Endothelial cell (in vitro differentiated cells): ENCODE results near the gene PCDHGA5. TPM values are rescaled to one million over a fixed set of nuclear protein-coding genes. Genes with fewer than 3 reads are reported as not detected.
"Not testable (repeated sequence)": the region's sequence is repeated elsewhere in the genome, so short reads cannot be mapped to it uniquely, and the experiment has no call there.

Experiments
- DNase-seq: peaks from one replicate; pipeline ENCODE4 v3.0.0; 2021; ENCODE audit warnings: low spot score
- H3K27ac Mint-ChIP-seq: one replicate; pipeline ENCODE4 v1.8.0; 2021; ENCODE audit warnings: mixed read lengths, inconsistent platforms; ENCODE audit not compliant: unreplicated experiment
- H3K27me3 Mint-ChIP-seq: one replicate; pipeline ENCODE4 v1.8.0; 2021; ENCODE audit warnings: mild to moderate bottlenecking, moderate library complexity, mixed read lengths, inconsistent platforms; ENCODE audit not compliant: unreplicated experiment
- H3K36me3 Mint-ChIP-seq: one replicate; pipeline ENCODE4 v1.8.0; 2021; ENCODE audit warnings: mild to moderate bottlenecking, low read depth, mixed read lengths, inconsistent platforms; ENCODE audit not compliant: unreplicated experiment
- H3K4me1 Mint-ChIP-seq: one replicate; pipeline ENCODE4 v1.8.0; 2021; ENCODE audit warnings: mild to moderate bottlenecking, mixed read lengths, inconsistent platforms; ENCODE audit not compliant: unreplicated experiment
- H3K4me3 Mint-ChIP-seq: one replicate; pipeline ENCODE4 v1.8.0; 2021; ENCODE audit warnings: mild to moderate bottlenecking, mixed read lengths, inconsistent platforms; ENCODE audit not compliant: unreplicated experiment
- H3K9me3 Mint-ChIP-seq: one replicate; pipeline ENCODE4 v1.8.0; 2021; ENCODE audit warnings: mixed read lengths, inconsistent platforms; ENCODE audit not compliant: unreplicated experiment
- total RNA-seq: library from RNA; stranded (reverse); fragmentation: NEBNext Ultra II Directional; extraction: Animal tissue kit (Norgen Biotek cat#: 25700); gene quantifications from one replicate; pipeline ENCODE4 v1.2.1, GENCODE V29; 2021; ENCODE audit not compliant: unreplicated experiment
- TF ChIP-seq, protein P1 (sequence below): fragments of 200-600 bp; sonication (generic); IDR thresholded peaks from one replicate; pipeline ENCODE4 v1.5.0; 2021; ENCODE audit warnings: antibody characterized with exemption; ENCODE audit not compliant: unreplicated experiment

PCDHGA5 gene
- total RNA-seq, 1 donor from 2014 or later, result 2.4 TPM

DNA sequence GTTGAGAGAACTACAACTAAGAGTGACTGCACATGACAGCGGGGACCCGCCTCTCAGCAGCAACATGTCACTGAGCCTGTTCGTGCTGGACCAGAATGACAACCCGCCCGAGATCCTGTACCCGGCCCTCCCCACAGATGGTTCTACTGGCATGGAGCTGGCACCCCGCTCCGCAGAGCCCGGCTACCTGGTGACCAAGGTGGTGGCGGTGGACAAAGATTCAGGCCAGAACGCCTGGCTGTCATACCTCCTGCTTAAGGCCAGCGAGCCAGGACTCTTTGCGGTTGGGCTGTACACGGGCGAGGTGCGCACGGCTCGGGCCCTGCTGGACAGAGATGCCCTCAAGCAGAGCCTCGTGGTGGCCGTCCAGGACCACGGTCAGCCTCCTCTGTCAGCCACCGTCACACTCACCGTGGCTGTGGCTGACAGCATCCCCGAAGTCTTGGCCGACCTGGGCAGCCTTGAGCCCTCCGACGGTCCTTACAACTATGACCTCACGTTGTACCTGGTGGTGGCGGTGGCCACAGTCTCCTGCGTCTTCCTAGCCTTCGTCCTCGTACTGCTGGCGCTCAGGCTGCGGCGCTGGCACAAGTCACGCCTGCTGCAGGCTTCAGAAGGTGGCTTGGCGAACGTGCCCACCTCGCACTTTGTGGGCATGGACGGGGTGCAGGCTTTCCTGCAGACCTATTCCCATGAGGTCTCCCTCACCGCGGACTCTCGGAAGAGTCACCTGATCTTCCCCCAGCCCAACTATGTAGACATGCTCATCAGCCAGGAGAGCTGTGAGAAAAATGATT is 20.7 kb downstream of the PCDHGA5 start:
- Mint-ChIP-seq H3K9me3 (peaks cover 32% of the 10 kb centered on the region), H3K4me1 (no peaks in the 10 kb centered on the region), H3K4me3 (peak overlapping the region; percentile 62), H3K27me3 (peaks cover 4% of the 10 kb centered on the region), H3K27ac (no peak overlapping the region), H3K36me3 (peaks cover 65% of the 10 kb centered on the region)
- TF ChIP-seq, protein P1, sequence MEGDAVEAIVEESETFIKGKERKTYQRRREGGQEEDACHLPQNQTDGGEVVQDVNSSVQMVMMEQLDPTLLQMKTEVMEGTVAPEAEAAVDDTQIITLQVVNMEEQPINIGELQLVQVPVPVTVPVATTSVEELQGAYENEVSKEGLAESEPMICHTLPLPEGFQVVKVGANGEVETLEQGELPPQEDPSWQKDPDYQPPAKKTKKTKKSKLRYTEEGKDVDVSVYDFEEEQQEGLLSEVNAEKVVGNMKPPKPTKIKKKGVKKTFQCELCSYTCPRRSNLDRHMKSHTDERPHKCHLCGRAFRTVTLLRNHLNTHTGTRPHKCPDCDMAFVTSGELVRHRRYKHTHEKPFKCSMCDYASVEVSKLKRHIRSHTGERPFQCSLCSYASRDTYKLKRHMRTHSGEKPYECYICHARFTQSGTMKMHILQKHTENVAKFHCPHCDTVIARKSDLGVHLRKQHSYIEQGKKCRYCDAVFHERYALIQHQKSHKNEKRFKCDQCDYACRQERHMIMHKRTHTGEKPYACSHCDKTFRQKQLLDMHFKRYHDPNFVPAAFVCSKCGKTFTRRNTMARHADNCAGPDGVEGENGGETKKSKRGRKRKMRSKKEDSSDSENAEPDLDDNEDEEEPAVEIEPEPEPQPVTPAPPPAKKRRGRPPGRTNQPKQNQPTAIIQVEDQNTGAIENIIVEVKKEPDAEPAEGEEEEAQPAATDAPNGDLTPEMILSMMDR, result no peak
- DNase-seq, result no peak

DNA sequence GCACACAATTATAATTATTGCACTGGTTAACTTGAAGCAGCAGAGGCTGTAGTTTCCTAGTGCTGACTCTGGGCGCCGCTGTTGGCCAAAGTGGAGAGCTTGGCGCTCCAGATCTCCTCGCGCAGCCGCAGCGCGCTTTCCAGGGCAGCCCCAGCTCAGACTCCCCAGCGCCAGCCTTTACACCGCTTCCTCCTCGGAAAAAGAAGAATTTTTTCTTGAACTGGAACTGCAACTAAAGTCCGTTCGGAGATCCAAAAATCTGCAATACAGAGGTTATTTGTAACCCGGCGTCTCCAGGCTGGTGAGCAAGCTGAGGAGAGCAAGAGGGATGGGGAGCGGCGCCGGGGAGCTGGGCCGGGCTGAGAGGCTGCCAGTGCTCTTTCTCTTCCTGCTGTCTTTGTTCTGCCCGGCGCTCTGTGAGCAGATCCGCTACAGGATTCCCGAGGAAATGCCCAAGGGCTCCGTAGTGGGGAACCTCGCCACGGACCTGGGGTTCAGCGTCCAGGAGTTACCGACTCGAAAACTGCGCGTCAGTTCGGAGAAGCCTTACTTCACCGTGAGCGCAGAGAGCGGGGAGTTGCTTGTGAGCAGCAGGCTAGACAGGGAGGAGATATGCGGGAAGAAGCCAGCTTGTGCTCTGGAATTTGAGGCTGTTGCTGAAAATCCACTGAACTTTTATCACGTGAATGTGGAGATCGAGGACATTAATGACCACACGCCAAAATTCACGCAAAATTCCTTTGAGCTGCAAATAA is 23.8 kb downstream of the PCDHGA5 start, which contains the start of gene PCDHGB4:
Gene PCDHGB4, plus strand, starts transcription at position 142 of the 755 bp plus-strand sequence. Its CDS starts 187 bp downstream, at position 329.
- Mint-ChIP-seq H3K27ac (peak within 1 kb of the TSS; percentile 48), H3K36me3 (peaks cover 73% of the 10 kb centered on the region), H3K4me3 (peak within 1 kb of the TSS; percentile 81), H3K9me3 (peaks cover 37% of the 10 kb centered on the region)
- H3K27me3 Mint-ChIP-seq, H3K4me1 Mint-ChIP-seq: not testable (repeated sequence)
- DNase-seq, result peak; percentile 47
- TF ChIP-seq, protein P1, result peak; percentile 13

DNA sequence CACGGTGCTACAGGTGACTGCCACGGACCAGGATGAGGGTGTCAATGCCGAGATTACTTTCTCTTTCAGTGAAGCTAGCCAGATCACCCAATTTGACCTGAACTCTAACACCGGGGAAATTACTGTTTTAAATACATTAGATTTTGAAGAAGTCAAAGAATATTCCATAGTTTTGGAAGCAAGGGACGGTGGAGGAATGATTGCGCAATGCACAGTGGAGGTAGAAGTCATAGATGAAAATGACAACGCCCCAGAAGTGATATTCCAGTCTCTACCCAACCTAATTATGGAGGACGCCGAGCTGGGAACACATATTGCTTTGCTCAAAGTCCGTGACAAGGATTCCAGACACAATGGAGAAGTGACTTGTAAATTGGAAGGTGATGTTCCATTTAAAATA is 24.7 kb downstream of the PCDHGA5 start:
- H3K27ac Mint-ChIP-seq, result no peak overlapping the region
- DNase-seq, result no peak
- H3K27me3 Mint-ChIP-seq, result peaks cover 8% of the 10 kb centered on the region
- TF ChIP-seq, protein P1, result no peak
- H3K36me3 Mint-ChIP-seq, result peaks cover 73% of the 10 kb centered on the region
- peak overlapping the region; percentile 81 for H3K4me3 Mint-ChIP-seq
- H3K9me3 Mint-ChIP-seq, result peaks cover 41% of the 10 kb centered on the region
- peaks cover 3% of the 10 kb centered on the region for H3K4me1 Mint-ChIP-seq

DNA sequence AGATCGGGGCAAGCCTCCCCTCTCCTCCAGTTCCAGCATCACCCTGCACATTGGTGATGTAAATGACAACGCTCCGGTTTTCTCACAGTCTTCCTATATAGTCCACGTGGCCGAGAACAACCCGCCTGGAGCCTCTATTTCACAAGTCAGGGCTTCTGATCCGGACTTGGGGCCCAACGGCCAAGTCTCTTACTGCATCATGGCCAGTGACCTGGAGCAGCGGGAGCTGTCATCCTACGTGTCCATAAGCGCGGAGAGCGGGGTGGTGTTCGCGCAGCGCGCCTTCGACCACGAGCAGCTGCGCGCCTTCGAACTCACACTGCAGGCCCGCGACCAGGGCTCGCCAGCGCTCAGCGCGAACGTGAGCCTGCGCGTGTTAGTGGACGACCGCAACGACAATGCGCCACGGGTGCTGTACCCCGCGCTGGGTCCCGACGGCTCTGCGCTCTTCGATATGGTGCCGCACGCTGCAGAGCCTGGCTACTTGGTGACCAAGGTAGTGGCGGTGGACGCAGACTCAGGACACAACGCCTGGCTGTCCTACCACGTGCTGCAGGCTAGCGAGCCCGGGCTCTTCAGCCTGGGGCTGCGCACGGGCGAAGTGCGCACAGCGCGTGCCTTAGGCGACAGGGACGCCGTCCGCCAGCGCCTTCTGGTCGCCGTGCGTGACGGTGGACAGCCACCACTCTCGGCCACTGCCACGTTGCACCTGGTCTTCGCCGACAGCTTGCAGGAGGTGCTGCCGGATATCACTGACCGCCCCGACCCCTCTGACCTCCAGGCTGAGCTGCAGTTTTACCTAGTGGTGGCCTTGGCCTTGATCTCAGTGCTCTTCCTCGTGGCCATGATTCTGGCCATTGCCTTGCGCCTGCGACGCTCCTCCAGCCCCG is 25.4 kb downstream of the PCDHGA5 start:
- peaks cover 43% of the 10 kb centered on the region for H3K9me3 Mint-ChIP-seq
- H3K4me3 Mint-ChIP-seq, result peak overlapping the region; percentile 81
- no peak for DNase-seq
- H3K36me3 Mint-ChIP-seq, result peaks cover 73% of the 10 kb centered on the region
- H3K4me1 Mint-ChIP-seq, result peaks cover 3% of the 10 kb centered on the region
- TF ChIP-seq, protein P1, result no peak
- peaks cover 8% of the 10 kb centered on the region for H3K27me3 Mint-ChIP-seq
- H3K27ac Mint-ChIP-seq, result no peak overlapping the region
